ENCODE data around the gene ZNF680. TPM values are rescaled to one million over a fixed set of nuclear protein-coding genes. Genes with fewer than 3 reads are reported as not detected.
A peak's percentile ranks its signal among the peaks of the same experiment; 100 is the strongest.
"Not testable (repeated sequence)": the region's sequence is repeated elsewhere in the genome, so short reads cannot be mapped to it uniquely, and the experiment has no call there.

ZNF680 gene
- total RNA-seq, 1 experiment from 2014 or later: 34.1 TPM

- not testable (repeated sequence) for H3K27me3 ChIP-seq; H3K27ac ChIP-seq; H3K4me3 ChIP-seq; H3K9me3 ChIP-seq (replicated peaks); DNase-seq; H3K36me3 ChIP-seq; H3K4me1 ChIP-seq
Observed at GRCh38 chr7:64570284-64570605, 7.4 kb upstream of the ZNF680 start.

- H3K27ac ChIP-seq; DNase-seq; H3K27me3 ChIP-seq; H3K4me1 ChIP-seq; H3K4me3 ChIP-seq; H3K9me3 ChIP-seq (replicated peaks); H3K36me3 ChIP-seq: not testable (repeated sequence)
Observed at GRCh38 chr7:64569372-64570283, 6.8 kb upstream of the ZNF680 start.

GRCh38 chr7:64562256-64562625 lies 630 bp downstream of the ZNF680 start:
- DNase-seq: no peak
- peak overlapping the region; percentile 88 for H3K27ac ChIP-seq

GRCh38 chr7:64559206-64559605 lies 3.7 kb downstream of the ZNF680 start:
- no peak overlapping the region for H3K4me3 ChIP-seq
- H3K27ac ChIP-seq: no peak overlapping the region

More at GRCh38 chr7:64562256-64562625, 630 bp downstream of the ZNF680 start:
- Histone ChIP-seq H3K9me3 (replicated peaks) (peaks cover 12% of the 10 kb centered on the region), H3K4me3 (peak overlapping the region; percentile 81), H3K27me3 (no peaks in the 10 kb centered on the region), H3K4me1 (no peaks in the 10 kb centered on the region), H3K36me3 (peaks cover 38% of the 10 kb centered on the region)

GRCh38 chr7:64558781-64559180 lies 4.1 kb downstream of the ZNF680 start:
- Histone ChIP-seq H3K4me1 (no peaks in the 10 kb centered on the region), H3K27ac (no peak overlapping the region), H3K27me3 (no peaks in the 10 kb centered on the region), H3K9me3 (replicated peaks) (peaks cover 19% of the 10 kb centered on the region), H3K4me3 (no peak overlapping the region), H3K36me3 (peaks cover 58% of the 10 kb centered on the region)
- no peak for DNase-seq

More at GRCh38 chr7:64559206-64559605, 3.7 kb downstream of the ZNF680 start:
- no peak for DNase-seq
- H3K27me3 ChIP-seq: no peaks in the 10 kb centered on the region
- H3K36me3 ChIP-seq: peaks cover 58% of the 10 kb centered on the region
- H3K9me3 ChIP-seq (replicated peaks): peaks cover 23% of the 10 kb centered on the region
- H3K4me1 ChIP-seq: no peaks in the 10 kb centered on the region

GRCh38 chr7:64558323-64558705 lies 4.6 kb downstream of the ZNF680 start:
- no peak overlapping the region for H3K4me3 ChIP-seq
- peaks cover 60% of the 10 kb centered on the region for H3K36me3 ChIP-seq
- no peaks in the 10 kb centered on the region for H3K4me1 ChIP-seq
- DNase-seq: no peak
- H3K27ac ChIP-seq: no peak overlapping the region
- H3K9me3 ChIP-seq (replicated peaks): peaks cover 19% of the 10 kb centered on the region
- no peaks in the 10 kb centered on the region for H3K27me3 ChIP-seq

- no peak overlapping the region for H3K4me3 ChIP-seq
- peaks cover 23% of the 10 kb centered on the region for H3K9me3 ChIP-seq (replicated peaks)
- DNase-seq: no peak
- no peak overlapping the region for H3K27ac ChIP-seq
- no peaks in the 10 kb centered on the region for H3K4me1 ChIP-seq
- peaks cover 66% of the 10 kb centered on the region for H3K36me3 ChIP-seq
- H3K27me3 ChIP-seq: no peaks in the 10 kb centered on the region
Observed at GRCh38 chr7:64557601-64558322, 5.1 kb downstream of the ZNF680 start.

GRCh38 chr7:64555046-64555445 lies 7.8 kb downstream of the ZNF680 start:
- DNase-seq: no peak
- H3K4me1 ChIP-seq: no peaks in the 10 kb centered on the region
- H3K27me3 ChIP-seq: no peaks in the 10 kb centered on the region
- H3K4me3 ChIP-seq: no peak overlapping the region
- H3K27ac ChIP-seq: no peak overlapping the region
- peaks cover 23% of the 10 kb centered on the region for H3K9me3 ChIP-seq (replicated peaks)
- H3K36me3 ChIP-seq: peaks cover 68% of the 10 kb centered on the region

GRCh38 chr7:64554188-64554587 lies 8.7 kb downstream of the ZNF680 start:
- H3K4me3 ChIP-seq, DNase-seq, H3K27me3 ChIP-seq, H3K27ac ChIP-seq, H3K4me1 ChIP-seq: not testable (repeated sequence)
- Histone ChIP-seq H3K36me3 (peaks cover 70% of the 10 kb centered on the region), H3K9me3 (replicated peaks) (peaks cover 23% of the 10 kb centered on the region)

- no peak for DNase-seq
- H3K9me3 ChIP-seq (replicated peaks): peaks cover 29% of the 10 kb centered on the region
Observed at GRCh38 chr7:64551375-64552142, 11.3 kb downstream of the ZNF680 start.

GRCh38 chr7:64544010-64544409 lies 18.9 kb downstream of the ZNF680 start:
- Histone ChIP-seq H3K36me3 (peaks cover 89% of the 10 kb centered on the region), H3K9me3 (replicated peaks) (peaks cover 23% of the 10 kb centered on the region), H3K27me3 (no peaks in the 10 kb centered on the region), H3K27ac (no peak overlapping the region), H3K4me3 (no peak overlapping the region), H3K4me1 (no peaks in the 10 kb centered on the region)
- no peak for DNase-seq

More at GRCh38 chr7:64551375-64552142, 11.3 kb downstream of the ZNF680 start:
- Histone ChIP-seq H3K27ac (no peak overlapping the region), H3K4me3 (no peak overlapping the region), H3K36me3 (peaks cover 70% of the 10 kb centered on the region), H3K27me3 (no peaks in the 10 kb centered on the region), H3K4me1 (no peaks in the 10 kb centered on the region)

- no peak overlapping the region for H3K27ac ChIP-seq
- DNase-seq: peak; percentile 13 to 29
Observed at GRCh38 chr7:64541438-64542359, 21.2 kb downstream of the ZNF680 start.

GRCh38 chr7:64533756-64534155 lies 29.1 kb downstream of the ZNF680 start:
- DNase-seq: no peak
- H3K27ac ChIP-seq: no peak overlapping the region
- no peaks in the 10 kb centered on the region for H3K4me1 ChIP-seq
- peaks cover 91% of the 10 kb centered on the region for H3K36me3 ChIP-seq
- H3K4me3 ChIP-seq: no peak overlapping the region
- H3K9me3 ChIP-seq (replicated peaks): peaks cover 32% of the 10 kb centered on the region
- H3K27me3 ChIP-seq: no peaks in the 10 kb centered on the region

More at GRCh38 chr7:64541438-64542359, 21.2 kb downstream of the ZNF680 start:
- peaks cover 16% of the 10 kb centered on the region for H3K9me3 ChIP-seq (replicated peaks)
- no peaks in the 10 kb centered on the region for H3K4me1 ChIP-seq
- no peaks in the 10 kb centered on the region for H3K27me3 ChIP-seq
- no peak overlapping the region for H3K4me3 ChIP-seq
- peaks cover 91% of the 10 kb centered on the region for H3K36me3 ChIP-seq

GRCh38 chr7:64528770-64529169 lies 34.1 kb downstream of the ZNF680 start:
- Histone ChIP-seq H3K4me3 (no peak overlapping the region), H3K27me3 (no peaks in the 10 kb centered on the region), H3K4me1 (no peaks in the 10 kb centered on the region), H3K9me3 (replicated peaks) (peaks cover 37% of the 10 kb centered on the region), H3K36me3 (peaks cover 90% of the 10 kb centered on the region), H3K27ac (no peak overlapping the region)
- DNase-seq: no peak
